ENCODE data around the gene P2RX2.

GRCh38 chr12:132657004-132657727, 38.6 kb downstream of the P2RX2 start:
- TF ChIP-seq CTCF (conservative IDR thresholded peaks at IDR 0.05; ENCODE audit: low read length) (0 out of 2 replicates have a peak, but pooled peaks have one; percentile 18), EZH2phosphoT487 (IDR thresholded peaks at IDR 0.05; ENCODE audit: borderline replicate concordance, low read depth, low read length) (no peak)

Measured in OCI-LY7 (cell line).